ENCODE results near the gene OIT3. TPM values are rescaled to one million over a fixed set of nuclear protein-coding genes. Genes with fewer than 3 reads are reported as not detected.

The OIT3 gene
- total RNA-seq, 2 experiments from 2014 or later: not detected

- H3K9me3 Mint-ChIP-seq (ENCODE audit: low read depth): no peaks in the 10 kb centered on the region
- H3K27me3 Mint-ChIP-seq: no peaks in the 10 kb centered on the region
- ChIA-PET POLR2A (no interaction called here), CTCF (interaction anchor here (0.8 kb wide), 1 partner anchor 589 kb away, joined by 3 read pairs; no protein-coding TSS in a partner anchor)
- H3K27ac Mint-ChIP-seq: no peak overlapping the region
- no peak overlapping the region for H3K4me3 Mint-ChIP-seq
- DNase-seq (no peak), ATAC-seq (no peak)
- no peaks in the 10 kb centered on the region for H3K36me3 Mint-ChIP-seq (ENCODE audit: low read depth)
- intact Hi-C loops (cut with DNase I, micrococcal nuclease): no loop called here
- no peaks in the 10 kb centered on the region for H3K4me1 Mint-ChIP-seq
Measured at GRCh38 chr10:72954230-72954595, 60.7 kb downstream of the OIT3 start.

GRCh38 chr10:72954596-72955554 lies 61.3 kb downstream of the OIT3 start, which contains the start of gene PLA2G12B:
Gene PLA2G12B (minus strand): TSS chr10:72954806. CDS start chr10:72954685, 121 bp downstream.
- DNase-seq: no peak
- H3K27ac Mint-ChIP-seq: no peak within 1 kb of the TSS
- no peak for ATAC-seq
- H3K36me3 Mint-ChIP-seq (ENCODE audit: low read depth): no peaks in the 10 kb centered on the region
- POLR2A ChIA-PET: no interaction called here
- peaks cover 2% of the 10 kb centered on the region for H3K27me3 Mint-ChIP-seq
- H3K4me1 Mint-ChIP-seq: no peaks in the 10 kb centered on the region
- CTCF ChIA-PET: no interaction called here
- no peak within 1 kb of the TSS for H3K4me3 Mint-ChIP-seq
- no peaks in the 10 kb centered on the region for H3K9me3 Mint-ChIP-seq (ENCODE audit: low read depth)
- intact Hi-C loops (cut with DNase I, micrococcal nuclease): no loop called here

- Mint-ChIP-seq H3K27ac (no peak overlapping the region), H3K36me3 (ENCODE audit: low read depth) (no peaks in the 10 kb centered on the region), H3K4me3 (no peak overlapping the region), H3K9me3 (ENCODE audit: low read depth) (no peaks in the 10 kb centered on the region), H3K4me1 (no peaks in the 10 kb centered on the region), H3K27me3 (peaks cover 4% of the 10 kb centered on the region)
- intact Hi-C loops (cut with DNase I, micrococcal nuclease): no loop called here
- ATAC-seq (no peak), DNase-seq (no peak)
- CTCF ChIA-PET: no interaction called here
- POLR2A ChIA-PET: no interaction called here
Measured at GRCh38 chr10:72956001-72956400, 62.5 kb downstream of the OIT3 start.

- ATAC-seq (no peak), DNase-seq (no peak)
- Mint-ChIP-seq H3K4me3 (no peak overlapping the region), H3K9me3 (ENCODE audit: low read depth) (peaks cover 33% of the 10 kb centered on the region), H3K4me1 (no peaks in the 10 kb centered on the region), H3K36me3 (ENCODE audit: low read depth) (no peaks in the 10 kb centered on the region), H3K27ac (no peak overlapping the region), H3K27me3 (peaks cover 8% of the 10 kb centered on the region)
- intact Hi-C loops (cut with DNase I, micrococcal nuclease): no loop called here
- POLR2A ChIA-PET: no interaction called here
- CTCF ChIA-PET: interaction anchor here (1.3 kb wide), 1 partner anchor 8 kb away, joined by 3 read pairs; no protein-coding TSS in a partner anchor
Measured at GRCh38 chr10:72976886-72977285, 83.3 kb downstream of the OIT3 start.

GRCh38 chr10:72979709-72980108 lies 86.2 kb downstream of the OIT3 start:
- intact Hi-C loops (cut with DNase I, micrococcal nuclease): no loop called here
- Mint-ChIP-seq H3K36me3 (ENCODE audit: low read depth) (peaks cover 1% of the 10 kb centered on the region), H3K27ac (no peak overlapping the region), H3K4me3 (no peak overlapping the region), H3K9me3 (ENCODE audit: low read depth) (peaks cover 39% of the 10 kb centered on the region), H3K27me3 (peaks cover 9% of the 10 kb centered on the region), H3K4me1 (no peaks in the 10 kb centered on the region)
- ChIA-PET CTCF (no interaction called here), POLR2A (no interaction called here)
- ATAC-seq: no peak
- DNase-seq: no peak

GRCh38 chr10:72980348-72980747 lies 86.8 kb downstream of the OIT3 start:
- Mint-ChIP-seq H3K36me3 (ENCODE audit: low read depth) (peaks cover 1% of the 10 kb centered on the region), H3K27me3 (peaks cover 9% of the 10 kb centered on the region), H3K27ac (no peak overlapping the region), H3K9me3 (ENCODE audit: low read depth) (peaks cover 38% of the 10 kb centered on the region), H3K4me3 (no peak overlapping the region), H3K4me1 (no peaks in the 10 kb centered on the region)
- ChIA-PET POLR2A (interaction anchor here (0.6 kb wide), 1 partner anchor 421 kb away, joined by 3 read pairs; no protein-coding TSS in a partner anchor), CTCF (no interaction called here)
- DNase-seq: no peak
- intact Hi-C loops (cut with DNase I, micrococcal nuclease): no loop called here
- ATAC-seq: no peak

- Mint-ChIP-seq H3K4me3 (no peak overlapping the region), H3K9me3 (ENCODE audit: low read depth) (peaks cover 35% of the 10 kb centered on the region), H3K27me3 (peaks cover 9% of the 10 kb centered on the region), H3K36me3 (ENCODE audit: low read depth) (peaks cover 1% of the 10 kb centered on the region), H3K27ac (no peak overlapping the region), H3K4me1 (no peaks in the 10 kb centered on the region)
- no peak for DNase-seq
- ChIA-PET CTCF (no interaction called here), POLR2A (interaction anchor here (0.5 kb wide), 1 partner anchor 749 kb away, joined by 3 read pairs; no protein-coding TSS in a partner anchor)
- ATAC-seq: peak; percentile 12
- intact Hi-C loops (cut with DNase I, micrococcal nuclease): no loop called here
Measured at GRCh38 chr10:72981028-72981881, 87.7 kb downstream of the OIT3 start.

GRCh38 chr10:72981882-72982529 lies 88.5 kb downstream of the OIT3 start:
- ATAC-seq: no peak
- Mint-ChIP-seq H3K4me3 (no peak overlapping the region), H3K36me3 (ENCODE audit: low read depth) (peaks cover 1% of the 10 kb centered on the region), H3K27me3 (peaks cover 7% of the 10 kb centered on the region), H3K4me1 (no peaks in the 10 kb centered on the region), H3K9me3 (ENCODE audit: low read depth) (peaks cover 33% of the 10 kb centered on the region), H3K27ac (no peak overlapping the region)
- intact Hi-C loops (cut with DNase I, micrococcal nuclease): no loop called here
- ChIA-PET CTCF (no interaction called here), POLR2A (interaction anchor here (0.5 kb wide), 1 partner anchor 748 kb away, joined by 3 read pairs; no protein-coding TSS in a partner anchor)
- DNase-seq: no peak

Other genes starting within 250 kb of the OIT3 start
- gene MCU, start 201.6 kb upstream of the OIT3 start, total RNA-seq: 10 to 100 TPM; 15.1 to 16.0 TPM
- gene PLA2G12B, start 61.1 kb downstream of the OIT3 start, total RNA-seq: not detected
- 10 to 100 TPM; 51.8 to 58.5 TPM for gene P4HA1, start 203.1 kb downstream of the OIT3 start, total RNA-seq
- gene NUDT13, start 216.7 kb downstream of the OIT3 start, total RNA-seq: 1 to 10 TPM; 1.6 to 2.2 TPM

Data from activated CD4-positive, alpha-beta T cell treated with anti-CD3 and anti-CD28 coated beads for 36 hours (primary cell).